Measurements from ENCODE around the gene UPF3A. TPM values are rescaled to one million over a fixed set of nuclear protein-coding genes. Genes with fewer than 3 reads are reported as not detected.

The UPF3A gene
- total and polyA plus RNA-seq, 10 of the 15 experiments (the other 5 are each of a cell fraction or from before 2014, with no cell fraction given), result 18.6 to 61.5 (median 43.3) TPM

DNA sequence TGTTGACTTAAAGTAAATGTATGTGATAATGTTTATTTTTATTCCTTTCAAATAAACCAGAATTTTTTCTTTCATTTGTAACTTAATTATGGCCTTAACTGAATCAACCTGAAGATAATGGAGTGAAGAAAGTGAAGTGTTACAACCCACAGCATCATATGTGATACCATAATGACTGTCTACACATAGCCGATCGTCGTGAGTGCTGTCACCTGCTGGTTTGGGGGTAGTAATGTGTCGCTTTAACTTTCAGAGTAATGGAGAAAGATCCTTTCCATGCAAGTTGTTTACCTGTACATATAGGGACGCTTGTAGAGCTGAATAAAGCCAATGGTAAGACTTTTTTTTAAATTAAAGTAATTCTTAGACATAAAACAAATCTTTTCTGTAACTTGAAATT is 36.8 kb upstream of the UPF3A start:
- Histone ChIP-seq H3K36me3 (ENCODE audit: control insufficient read depth in 2 of 2, insufficient read depth in 2 of 2, low read length in 1 of 2) (peaks cover 7 to 41% of the 10 kb centered on the region in 2 experiments), H2AFZ (ENCODE audit: control insufficient read depth, low read depth, low read length) (no peak overlapping the region), H3K79me2 (ENCODE audit: control insufficient read depth, insufficient read depth, low read length) (no peaks in the 10 kb centered on the region), H4K20me1 (ENCODE audit: control insufficient read depth, insufficient read depth) (no peaks in the 10 kb centered on the region), H3K27me3 (replicated peaks in 1 of 2; ENCODE audit: control insufficient read depth in 2 of 2, insufficient read depth in 2 of 2, low read length in 1 of 2) (no peaks in the 10 kb centered on the region), H3K27ac (ENCODE audit: control insufficient read depth, insufficient read depth) (no peak overlapping the region), H3K4me1 (ENCODE audit: control insufficient read depth, insufficient read depth, low read length) (no peaks in the 10 kb centered on the region), H3K4me2 (ENCODE audit: control insufficient read depth, insufficient read depth) (no peak overlapping the region), H3K9ac (ENCODE audit: control insufficient read depth, insufficient read depth, low read length) (no peak overlapping the region), H3K4me3 (no peak overlapping the region), H3K9me3 (replicated peaks; ENCODE audit: control insufficient read depth, insufficient read depth, low read length) (no peaks in the 10 kb centered on the region)
- TF ChIP-seq TCF7 (IDR thresholded peaks at IDR 0.05; ENCODE audit: borderline replicate concordance), result no peak
- no peak for TF ChIP-seq MYB (IDR thresholded peaks at IDR 0.05; ENCODE audit: borderline replicate concordance, low read depth, low read length)
- TF ChIP-seq CHD2 (IDR thresholded peaks at IDR 0.05; ENCODE audit: borderline replicate concordance, low read depth, low read length), result no peak
- no peak for TF ChIP-seq MEF2A (IDR thresholded peaks at IDR 0.05; ENCODE audit: insufficient read depth, low read depth, low read length)
- no peak for TF ChIP-seq FOXM1 (IDR thresholded peaks at IDR 0.05; ENCODE audit: low read depth, low read length)
- no peak for TF ChIP-seq JUND (IDR thresholded peaks at IDR 0.05; ENCODE audit: low read depth, low read length)
- TF ChIP-seq DPF2 (IDR thresholded peaks at IDR 0.05), result no peak
- no peak for TF ChIP-seq ZNF622 (IDR thresholded peaks at IDR 0.05)
- TF ChIP-seq, protein P1, sequence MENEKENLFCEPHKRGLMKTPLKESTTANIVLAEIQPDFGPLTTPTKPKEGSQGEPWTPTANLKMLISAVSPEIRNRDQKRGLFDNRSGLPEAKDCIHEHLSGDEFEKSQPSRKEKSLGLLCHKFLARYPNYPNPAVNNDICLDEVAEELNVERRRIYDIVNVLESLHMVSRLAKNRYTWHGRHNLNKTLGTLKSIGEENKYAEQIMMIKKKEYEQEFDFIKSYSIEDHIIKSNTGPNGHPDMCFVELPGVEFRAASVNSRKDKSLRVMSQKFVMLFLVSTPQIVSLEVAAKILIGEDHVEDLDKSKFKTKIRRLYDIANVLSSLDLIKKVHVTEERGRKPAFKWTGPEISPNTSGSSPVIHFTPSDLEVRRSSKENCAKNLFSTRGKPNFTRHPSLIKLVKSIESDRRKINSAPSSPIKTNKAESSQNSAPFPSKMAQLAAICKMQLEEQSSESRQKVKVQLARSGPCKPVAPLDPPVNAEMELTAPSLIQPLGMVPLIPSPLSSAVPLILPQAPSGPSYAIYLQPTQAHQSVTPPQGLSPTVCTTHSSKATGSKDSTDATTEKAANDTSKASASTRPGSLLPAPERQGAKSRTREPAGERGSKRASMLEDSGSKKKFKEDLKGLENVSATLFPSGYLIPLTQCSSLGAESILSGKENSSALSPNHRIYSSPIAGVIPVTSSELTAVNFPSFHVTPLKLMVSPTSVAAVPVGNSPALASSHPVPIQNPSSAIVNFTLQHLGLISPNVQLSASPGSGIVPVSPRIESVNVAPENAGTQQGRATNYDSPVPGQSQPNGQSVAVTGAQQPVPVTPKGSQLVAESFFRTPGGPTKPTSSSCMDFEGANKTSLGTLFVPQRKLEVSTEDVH (IDR thresholded peaks at IDR 0.05; ENCODE audit: low read depth, partially characterized antibody), result no peak
- no peak for TF ChIP-seq MEF2B (IDR thresholded peaks at IDR 0.05; ENCODE audit: partially characterized antibody, poor library complexity, severe bottlenecking)
- TF ChIP-seq, protein P2, sequence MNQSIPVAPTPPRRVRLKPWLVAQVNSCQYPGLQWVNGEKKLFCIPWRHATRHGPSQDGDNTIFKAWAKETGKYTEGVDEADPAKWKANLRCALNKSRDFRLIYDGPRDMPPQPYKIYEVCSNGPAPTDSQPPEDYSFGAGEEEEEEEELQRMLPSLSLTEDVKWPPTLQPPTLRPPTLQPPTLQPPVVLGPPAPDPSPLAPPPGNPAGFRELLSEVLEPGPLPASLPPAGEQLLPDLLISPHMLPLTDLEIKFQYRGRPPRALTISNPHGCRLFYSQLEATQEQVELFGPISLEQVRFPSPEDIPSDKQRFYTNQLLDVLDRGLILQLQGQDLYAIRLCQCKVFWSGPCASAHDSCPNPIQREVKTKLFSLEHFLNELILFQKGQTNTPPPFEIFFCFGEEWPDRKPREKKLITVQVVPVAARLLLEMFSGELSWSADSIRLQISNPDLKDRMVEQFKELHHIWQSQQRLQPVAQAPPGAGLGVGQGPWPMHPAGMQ (IDR thresholded peaks at IDR 0.05; ENCODE audit: borderline replicate concordance), result no peak
- ChIA-PET RAD21 (ENCODE audit: unreplicated experiment) (no interaction called here), SMC1A (ENCODE audit: uncharacterized antibody, unreplicated experiment) (interaction anchor here (1.0 kb wide), 1 partner anchor 26 kb away, joined by 3 read pairs; no protein-coding TSS in a partner anchor), CTCF (no interaction called here), POLR2A (interaction anchor here (0.6 to 1.5 kb wide), 2 partner anchors 9 to 95 kb away, joined by 3 to 4 read pairs; no protein-coding TSS in a partner anchor)
- no peak for FAIRE-seq
- ATAC-seq, result no peak
- WGBS (ENCODE audit: insufficient coverage, insufficient replicate concordance, low lambda C conversion rate, missing lambda C conversion rate), result 100% methylated on average over 5 of the region's 5 CpGs
- no peak for DNase-seq (ENCODE audit: low read depth, low spot score)
- in situ Hi-C loops (cut with MboI) (no loop called here), intact Hi-C loops (cut with micrococcal nuclease; ENCODE audit: unreplicated experiment) (no loop called here)
- no TSS peak for BruUV-seq (replicated peaks)

Data from GM12878 (cell line).